WERI-Rb-1 (cell line): Measurements from ENCODE around the gene SIPA1.

Source experiments
- DNase-seq: peaks from one replicate; pipeline ENCODE4 v3.0.0-alpha.2; 2020
- H3K27ac ChIP-seq: fragments of 250-450 bp; sonication (Bioruptor Pico); 2 replicates; pipeline ENCODE4 v1.5.1; 2020; ENCODE audit warnings: mild to moderate bottlenecking, moderate library complexity
- H3K27me3 ChIP-seq: fragments of 250-450 bp; sonication (Bioruptor Pico); 2 replicates; pipeline ENCODE4 v1.5.1; 2021; ENCODE audit warnings: mild to moderate bottlenecking, low read depth, moderate library complexity; ENCODE audit not compliant: insufficient read depth, severe bottlenecking
- H3K36me3 ChIP-seq: fragments of 250-450 bp; sonication (Bioruptor Pico); 2 replicates; pipeline ENCODE4 v1.5.1; 2020; ENCODE audit warnings: mild to moderate bottlenecking, moderate library complexity
- H3K4me3 ChIP-seq: 2 replicates; pipeline ENCODE4 v1.5.1; 2011; ENCODE audit warnings: low read depth, mild to moderate bottlenecking, control low read depth, low read length
- H3K9me3 ChIP-seq: fragments of 250-450 bp; sonication (Bioruptor Pico); 2 replicates; pipeline ENCODE4 v1.5.1; 2021; ENCODE audit warnings: mild to moderate bottlenecking, moderate library complexity; ENCODE audit not compliant: severe bottlenecking
- CTCF ChIP-seq: IDR thresholded peaks from 2 replicates; pipeline ENCODE4 v1.5.1; 2011; ENCODE audit warnings: low read depth, mild to moderate bottlenecking, control low read depth, inconsistent platforms, low read length

Gene SIPA1

GRCh38 chr11:65611028-65611757, 26.7 kb upstream of the SIPA1 start:
- Histone ChIP-seq H3K27me3 (no peaks in the 10 kb centered on the region), H3K36me3 (peaks cover 30% of the 10 kb centered on the region), H3K4me3 (no peak overlapping the region), H3K9me3 (no peaks in the 10 kb centered on the region), H3K27ac (no peak overlapping the region)
- no peak for TF ChIP-seq CTCF
- DNase-seq, result no peak

GRCh38 chr11:65611758-65612603, 25.9 kb upstream of the SIPA1 start:
- peaks cover 33% of the 10 kb centered on the region for H3K36me3 ChIP-seq
- H3K27ac ChIP-seq, result no peak overlapping the region
- no peak overlapping the region for H3K4me3 ChIP-seq

GRCh38 chr11:65612691-65613090, 25.2 kb upstream of the SIPA1 start:
- DNase-seq, result no peak
- no peak for TF ChIP-seq CTCF
- no peak overlapping the region for H3K4me3 ChIP-seq
- H3K27me3 ChIP-seq, result no peaks in the 10 kb centered on the region
- no peak overlapping the region for H3K27ac ChIP-seq
- H3K9me3 ChIP-seq, result no peaks in the 10 kb centered on the region
- H3K36me3 ChIP-seq, result peaks cover 40% of the 10 kb centered on the region

More at GRCh38 chr11:65611758-65612603, 25.9 kb upstream of the SIPA1 start:
- no peak for TF ChIP-seq CTCF
- H3K27me3 ChIP-seq, result no peaks in the 10 kb centered on the region
- DNase-seq, result no peak
- H3K9me3 ChIP-seq, result no peaks in the 10 kb centered on the region

GRCh38 chr11:65613091-65613928, 24.6 kb upstream of the SIPA1 start:
- Histone ChIP-seq H3K27me3 (no peaks in the 10 kb centered on the region), H3K27ac (peak overlapping the region; percentile 69), H3K36me3 (peaks cover 46% of the 10 kb centered on the region), H3K4me3 (peak overlapping the region; percentile 54), H3K9me3 (no peaks in the 10 kb centered on the region)
- TF ChIP-seq CTCF, result no peak
- DNase-seq, result no peak

- Histone ChIP-seq H3K9me3 (no peaks in the 10 kb centered on the region), H3K36me3 (peaks cover 56% of the 10 kb centered on the region), H3K27me3 (no peaks in the 10 kb centered on the region), H3K27ac (peak within 1 kb of the TSS; percentile 86), H3K4me3 (peak within 1 kb of the TSS; percentile 71)
- peak; percentile 100 for DNase-seq
- TF ChIP-seq CTCF, result no peak
Observed at GRCh38 chr11:65615229-65615949, 22.5 kb upstream of the SIPA1 start, which contains the start of gene PCNX3. Gene PCNX3 (plus strand): TSS chr11:65615776. CDS start chr11:65616312, 536 bp downstream.
